T47D (cell line): ENCODE data around the gene TEX29.

ENCODE experiments used
- DNase-seq, 2 experiments: peaks; one replicate each; pipeline versions ENCODE4 v3.0.0 to v3.0.0-alpha.2; 2011 to 2012; ENCODE audit warnings: low read depth in 1 of 2, low spot score in 1 of 2
- JUND ChIP-seq: IDR thresholded peaks from 2 replicates; pipeline ENCODE4 v1.6.1; 2012; ENCODE audit warnings: low read depth
- in situ Hi-C: cut with HindIII; loops from 2 replicates; pipeline ENCODE4 v1.10.0; 2016; ENCODE audit warnings: low sequenced_read_pairs, low pct_unique_long_range_greater_than_20kb

The TEX29 gene

GRCh38 chr13:111282425-111282824, 38.0 kb upstream of the TEX29 start:
- no peak for TF ChIP-seq JUND
- no peak for DNase-seq
- in situ Hi-C loops, result no loop called here

- TF ChIP-seq JUND, result no peak
- in situ Hi-C loops, result no loop called here
- DNase-seq, result no peak
Measured at GRCh38 chr13:111282997-111283396, 37.4 kb upstream of the TEX29 start.

GRCh38 chr13:111283457-111283856, 37.0 kb upstream of the TEX29 start:
- in situ Hi-C loops, result no loop called here
- TF ChIP-seq JUND, result no peak

GRCh38 chr13:111283991-111284390, 36.5 kb upstream of the TEX29 start:
- in situ Hi-C loops, result no loop called here
- DNase-seq, result no peak
- TF ChIP-seq JUND, result no peak

More at GRCh38 chr13:111283457-111283856, 37.0 kb upstream of the TEX29 start:
- DNase-seq, result no peak

- in situ Hi-C loops, result no loop called here
- no peak for DNase-seq
- TF ChIP-seq JUND, result no peak
Measured at GRCh38 chr13:111284565-111284964, 35.9 kb upstream of the TEX29 start.

- DNase-seq, result peak in 1 of 2 experiments; percentile 1
- TF ChIP-seq JUND, result no peak
- in situ Hi-C loops, result no loop called here
Measured at GRCh38 chr13:111286162-111286561, 34.3 kb upstream of the TEX29 start.

GRCh38 chr13:111286749-111287148, 33.7 kb upstream of the TEX29 start:
- TF ChIP-seq JUND, result no peak
- in situ Hi-C loops, result no loop called here
- no peak for DNase-seq

- DNase-seq, result no peak
- no peak for TF ChIP-seq JUND
- in situ Hi-C loops, result no loop called here
Measured at GRCh38 chr13:111287201-111287600, 33.2 kb upstream of the TEX29 start.

- in situ Hi-C loops, result no loop called here
- no peak for DNase-seq
- no peak for TF ChIP-seq JUND
Measured at GRCh38 chr13:111288276-111288675, 32.2 kb upstream of the TEX29 start.

- TF ChIP-seq JUND, result no peak
- DNase-seq, result no peak
- in situ Hi-C loops, result no loop called here
Measured at GRCh38 chr13:111289251-111289650, 31.2 kb upstream of the TEX29 start.

GRCh38 chr13:111291908-111292307, 28.5 kb upstream of the TEX29 start:
- no peak for DNase-seq
- in situ Hi-C loops, result no loop called here
- no peak for TF ChIP-seq JUND

- DNase-seq, result no peak
- in situ Hi-C loops, result no loop called here
- TF ChIP-seq JUND, result no peak
Measured at GRCh38 chr13:111292710-111293485, 27.5 kb upstream of the TEX29 start.

- TF ChIP-seq JUND, result no peak
- no peak for DNase-seq
- in situ Hi-C loops, result no loop called here
Measured at GRCh38 chr13:111295886-111296285, 24.6 kb upstream of the TEX29 start.

- no peak for DNase-seq
- TF ChIP-seq JUND, result no peak
- in situ Hi-C loops, result no loop called here
Measured at GRCh38 chr13:111296417-111296816, 24.0 kb upstream of the TEX29 start.
